ENCODE measurements around the gene STYXL1.
A peak's percentile ranks its signal among the peaks of the same experiment; 100 is the strongest.

GRCh38 chr7:75971961-75972763 lies 75.6 kb downstream of the STYXL1 start:
- TF ChIP-seq CTCF (IDR thresholded peaks at IDR 0.05; ENCODE audit: insufficient read depth, low read depth, low read length) = peak; percentile 7
- TF ChIP-seq EZH2 (IDR thresholded peaks at IDR 0.05; ENCODE audit: insufficient read depth, low read length) = no peak

Measured in astrocyte (in vitro differentiated cells and primary cell).